GM13976 (cell line): ENCODE measurements around the gene LYZL1.
A peak's percentile ranks its signal among the peaks of the same experiment; 100 is the strongest.

Experiments used
- DNase-seq: peaks from one replicate; pipeline ENCODE4 v3.0.0; 2012; ENCODE audit warnings: low spot score
- CTCF ChIP-seq: IDR thresholded peaks from 2 replicates; pipeline ENCODE4 v1.5.1; 2012; ENCODE audit warnings: borderline replicate concordance, mild to moderate bottlenecking; ENCODE audit not compliant: insufficient read depth; ENCODE audit errors: extremely low read depth, missing control alignments, control extremely low read depth
- in situ Hi-C: fragments of 300-500 bp; cut with MboI; formaldehyde crosslinking; loops from one replicate; pipeline ENCODE4 v1.12.0; 2022; ENCODE audit warnings: low sequenced_read_pairs, mixed read lengths, inconsistent platforms; ENCODE audit not compliant: unreplicated experiment

Gene LYZL1

GRCh38 chr10:29253690-29254029 lies 35.2 kb upstream of the LYZL1 start:
- no peak for DNase-seq
- no peak for TF ChIP-seq CTCF
- in situ Hi-C loops: no loop called here

GRCh38 chr10:29254123-29255046 lies 34.5 kb upstream of the LYZL1 start:
- no peak for TF ChIP-seq CTCF
- peak; percentile 34 for DNase-seq
- in situ Hi-C loops: no loop called here

- DNase-seq: no peak
- no peak for TF ChIP-seq CTCF
- in situ Hi-C loops: no loop called here
Measured at GRCh38 chr10:29255104-29255503, 33.8 kb upstream of the LYZL1 start.

- in situ Hi-C loops: no loop called here
- no peak for DNase-seq
- no peak for TF ChIP-seq CTCF
Measured at GRCh38 chr10:29256019-29256418, 32.9 kb upstream of the LYZL1 start.

GRCh38 chr10:29256586-29256985 lies 32.3 kb upstream of the LYZL1 start:
- no peak for TF ChIP-seq CTCF
- in situ Hi-C loops: no loop called here
- no peak for DNase-seq

GRCh38 chr10:29257106-29257783 lies 31.6 kb upstream of the LYZL1 start:
- in situ Hi-C loops: no loop called here
- TF ChIP-seq CTCF: no peak
- DNase-seq: no peak

GRCh38 chr10:29257784-29258135 lies 31.1 kb upstream of the LYZL1 start:
- no peak for TF ChIP-seq CTCF
- in situ Hi-C loops: no loop called here
- DNase-seq: no peak
